ENCODE measurements around the gene ERC1.

DNA sequence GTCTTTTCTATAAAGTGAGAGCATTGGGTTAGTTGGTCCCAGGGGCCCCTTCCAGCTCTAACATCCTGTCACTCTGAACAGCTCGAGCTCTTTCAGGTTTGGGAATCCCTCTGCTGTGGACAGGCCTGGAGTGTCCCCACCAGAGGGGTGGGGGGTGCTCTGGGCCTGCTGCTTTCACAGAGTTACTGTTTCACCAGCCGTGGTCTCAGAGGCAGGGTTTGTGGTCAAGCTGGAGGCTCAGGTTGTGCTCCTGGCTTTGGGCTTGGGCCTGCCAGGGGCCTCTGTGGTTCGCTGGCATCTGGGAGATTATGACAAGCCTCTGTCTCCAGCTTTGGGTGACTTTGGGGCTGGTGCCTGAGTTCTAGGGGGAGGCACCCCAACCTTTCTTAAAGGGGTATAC is 543.7 kb downstream of the ERC1 start:
- no peak for TF ChIP-seq GATA2 (IDR thresholded peaks at IDR 0.05; ENCODE audit: low read depth, low read length)
- no peak for TF ChIP-seq GATA3 (IDR thresholded peaks at IDR 0.05; ENCODE audit: low read depth, low read length)
